NCI-H1092 treated with DMSO at 0.1 percent for 48 hours (cell line): ENCODE results near the gene CTNNA2.

Experiments used
- DNase-seq: peaks from one replicate; lab custom pipeline; 2025; lab: John Stamatoyannopoulos, UW

Gene CTNNA2

DNA sequence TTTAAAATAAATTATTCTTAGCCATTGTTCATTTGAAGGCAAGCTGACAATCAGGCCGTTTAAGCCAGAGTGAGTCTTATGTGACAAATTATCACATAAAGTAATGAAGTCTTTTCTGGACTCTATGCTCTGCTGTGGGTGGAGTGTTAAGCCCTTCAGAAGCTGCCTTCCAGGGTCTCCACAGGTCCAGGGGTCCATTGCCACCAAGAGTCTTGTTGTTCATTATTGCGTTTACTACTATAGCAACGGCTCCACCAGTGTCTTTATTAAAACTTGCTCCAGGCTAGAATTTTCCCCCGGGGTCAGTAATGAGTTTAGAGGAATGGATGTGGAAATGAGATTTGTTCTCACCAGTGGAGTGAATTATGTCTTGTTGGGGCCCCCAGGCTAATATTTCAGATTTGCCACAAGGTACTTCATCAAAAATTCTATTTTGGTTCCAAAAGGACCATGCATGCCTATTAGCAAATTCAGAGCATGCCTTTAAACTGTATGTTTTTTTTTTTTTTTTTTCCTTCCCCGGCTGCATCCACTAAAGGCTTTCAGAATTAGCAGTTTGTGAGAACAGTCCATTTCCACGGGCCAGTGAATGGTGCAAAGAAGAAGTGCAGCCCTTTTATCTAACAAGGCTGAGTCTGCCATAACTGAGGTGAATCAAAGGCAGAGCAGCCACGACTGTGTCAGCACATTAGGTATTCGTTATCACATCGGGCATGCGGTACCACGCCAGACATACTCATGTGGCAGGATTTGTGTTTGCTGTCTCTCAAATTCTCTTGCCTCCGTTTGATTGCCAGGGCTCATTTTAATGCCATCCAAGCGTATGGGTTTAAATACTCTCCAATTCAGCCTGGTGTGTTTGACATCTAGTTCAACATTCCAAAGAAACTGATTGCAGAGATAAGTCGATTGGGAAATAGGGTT is 817.9 kb downstream of the CTNNA2 start:
- no peak for DNase-seq

DNA sequence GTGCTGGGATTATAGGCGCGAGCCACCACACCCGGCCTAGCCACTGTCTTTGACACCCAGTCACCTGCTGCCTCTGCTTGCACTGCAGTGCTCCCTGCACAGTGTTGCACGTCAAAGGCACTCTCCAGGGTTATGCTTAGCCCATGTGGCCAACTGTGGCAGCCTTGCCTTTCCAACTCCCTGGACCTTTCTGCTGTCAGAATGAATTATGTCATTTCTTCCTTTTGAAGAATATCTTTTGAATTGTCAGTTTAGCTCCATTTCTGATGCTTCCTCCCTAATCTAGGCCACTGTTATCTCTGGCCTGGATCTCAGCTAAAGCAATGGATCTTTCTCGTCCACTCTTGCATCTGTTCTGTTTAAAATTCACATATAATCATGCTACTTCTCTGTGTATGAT is 821.0 kb downstream of the CTNNA2 start:
- DNase-seq = no peak

DNA sequence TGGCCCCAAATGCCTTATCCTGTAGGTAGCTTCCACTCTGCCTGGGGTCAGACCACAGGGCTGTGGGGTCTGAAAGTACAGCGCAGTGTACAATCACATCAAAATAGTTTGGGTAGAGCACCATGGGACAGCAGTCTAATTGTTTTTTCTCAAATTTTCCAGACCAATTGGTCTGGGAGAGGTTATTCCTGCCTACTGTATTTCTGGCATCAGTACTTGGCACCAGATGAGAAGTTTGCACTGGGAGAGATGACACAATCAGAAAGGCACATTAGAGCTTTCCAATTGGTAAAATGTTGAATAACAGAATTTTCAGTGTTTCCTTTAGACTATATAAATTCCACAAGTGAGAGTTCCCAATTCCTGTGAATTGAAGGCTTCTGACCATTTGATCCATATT is 822.6 kb downstream of the CTNNA2 start:
- no peak for DNase-seq

DNA sequence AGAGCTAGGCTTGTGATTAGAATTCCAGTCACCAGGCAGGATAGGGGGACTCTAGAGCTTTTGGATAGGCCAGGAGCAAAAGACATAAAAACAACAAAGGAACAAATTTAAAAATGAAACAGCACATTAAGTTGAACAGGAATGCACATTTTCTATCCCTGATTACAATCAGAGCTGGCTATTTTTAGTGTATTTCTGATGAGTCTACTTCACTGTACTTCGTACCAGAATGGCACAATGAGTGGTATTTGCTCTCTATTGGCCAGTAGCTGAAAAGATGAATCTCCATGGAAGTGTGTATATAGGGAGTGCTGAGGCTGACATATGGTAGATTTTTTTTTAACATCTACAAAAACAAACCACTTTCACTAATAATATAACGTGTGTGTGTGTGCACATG is 825.9 kb downstream of the CTNNA2 start:
- DNase-seq = no peak

DNA sequence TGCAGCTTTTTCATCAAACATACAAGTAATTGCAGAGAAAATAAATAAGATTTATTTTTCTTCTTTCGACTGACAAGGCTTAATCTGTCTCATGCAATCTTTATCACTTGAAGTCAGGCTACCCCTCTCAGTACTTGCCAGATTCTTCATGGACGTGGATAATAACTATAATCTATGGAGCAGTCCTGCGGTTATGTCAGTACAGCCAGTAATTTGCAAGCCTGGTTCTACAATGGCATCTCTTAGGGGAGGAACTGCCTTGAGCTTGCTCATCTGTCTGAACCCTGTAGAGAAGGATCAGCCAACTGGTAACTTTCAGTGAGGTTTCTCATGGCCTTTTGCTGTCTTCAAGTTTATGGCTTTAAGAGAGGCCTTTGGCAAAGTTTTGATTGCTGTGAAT is 827.2 kb downstream of the CTNNA2 start:
- DNase-seq = no peak

GRCh38 chr2:80348078-80348477 is 835.2 kb downstream of the CTNNA2 start:
- DNase-seq = no peak

- DNase-seq = no peak
These were observed 836.1 kb downstream of the CTNNA2 start for GRCh38 chr2:80348953-80349352.

DNA sequence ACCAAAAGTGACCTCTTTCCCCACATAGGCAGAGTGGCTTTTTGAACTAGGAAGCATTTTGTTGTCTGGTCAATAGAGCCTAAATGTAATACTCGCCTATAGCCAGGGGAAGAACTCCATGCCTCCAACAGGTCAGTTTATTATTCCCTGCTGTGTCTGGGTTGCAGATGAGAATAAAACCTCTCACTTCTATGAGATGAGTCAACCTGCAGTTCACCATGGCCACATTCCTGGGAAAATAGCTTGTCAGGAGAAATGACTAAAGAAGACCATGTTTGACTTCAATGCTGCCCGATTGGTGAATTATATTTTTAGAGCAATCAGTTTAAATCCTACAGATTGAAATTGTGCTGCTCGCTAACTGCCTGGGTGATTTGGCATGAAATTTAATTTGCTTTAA is 838.4 kb downstream of the CTNNA2 start:
- no peak for DNase-seq

DNA sequence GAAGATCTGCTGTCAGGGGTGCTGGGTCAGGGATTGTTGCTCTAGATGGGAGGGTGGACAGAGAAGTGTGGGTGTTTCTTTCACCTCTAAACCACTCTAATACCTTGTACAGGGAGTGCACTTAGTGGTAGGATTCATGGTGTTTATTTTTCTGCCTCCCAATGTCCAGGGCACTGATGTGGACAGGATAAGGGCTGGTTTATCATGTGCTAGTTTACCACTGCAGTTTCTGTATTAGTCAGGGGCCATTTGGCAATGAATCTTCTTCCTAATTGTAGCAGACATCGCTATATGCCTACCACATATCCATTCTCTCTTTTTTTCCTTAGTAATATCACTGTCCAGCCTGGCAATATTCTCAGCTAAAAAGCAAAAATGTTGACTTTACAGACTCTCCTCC is 842.0 kb downstream of the CTNNA2 start:
- DNase-seq = no peak

GRCh38 chr2:80361904-80362303 is 849.1 kb downstream of the CTNNA2 start:
- DNase-seq = no peak

DNA sequence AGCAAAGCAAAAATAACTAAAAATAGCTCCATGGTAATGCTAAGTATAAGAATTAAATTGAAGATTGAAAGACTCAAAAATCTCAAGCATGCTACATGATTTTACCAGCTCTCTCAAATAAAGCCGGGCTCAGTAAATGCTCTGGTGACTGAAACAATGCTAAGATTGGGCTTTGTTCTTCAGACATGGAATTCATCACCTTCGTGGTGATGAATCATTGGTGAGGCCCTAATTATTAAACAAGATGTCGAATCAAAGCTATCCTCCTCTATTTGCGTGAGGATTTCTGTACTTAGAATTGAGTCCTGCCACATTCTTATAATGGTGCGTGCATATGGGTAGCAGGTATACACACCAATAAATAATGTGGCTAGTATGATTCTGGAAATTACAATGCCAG is 850.5 kb downstream of the CTNNA2 start:
- no peak for DNase-seq

DNA sequence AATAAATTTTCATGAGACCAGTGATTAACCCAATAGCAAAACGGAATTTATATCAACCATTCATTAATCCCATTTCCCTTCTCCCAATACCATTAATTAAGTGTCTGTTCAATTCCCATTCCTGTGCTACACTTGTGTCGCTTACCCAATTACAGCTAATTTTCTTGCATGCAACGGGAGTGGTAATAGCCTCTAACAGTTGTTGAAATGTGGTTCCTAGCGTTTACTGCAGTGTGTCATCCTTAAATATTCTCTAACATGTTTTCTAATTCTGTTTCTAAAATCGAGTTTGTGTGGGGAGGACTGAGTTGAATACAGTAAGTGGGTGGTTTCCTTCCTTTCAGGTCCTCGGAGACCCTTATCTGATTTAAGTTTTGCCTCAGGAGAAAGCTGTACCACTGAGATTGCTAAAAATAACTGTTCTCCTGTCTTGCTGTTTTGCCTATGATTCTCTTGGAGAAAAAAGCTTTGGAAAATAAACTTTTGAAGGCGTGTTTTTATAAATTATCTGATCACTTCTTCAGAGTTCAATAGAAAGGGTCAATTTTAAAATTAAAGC is 851.0 kb downstream of the CTNNA2 start:
- no peak for DNase-seq

DNA sequence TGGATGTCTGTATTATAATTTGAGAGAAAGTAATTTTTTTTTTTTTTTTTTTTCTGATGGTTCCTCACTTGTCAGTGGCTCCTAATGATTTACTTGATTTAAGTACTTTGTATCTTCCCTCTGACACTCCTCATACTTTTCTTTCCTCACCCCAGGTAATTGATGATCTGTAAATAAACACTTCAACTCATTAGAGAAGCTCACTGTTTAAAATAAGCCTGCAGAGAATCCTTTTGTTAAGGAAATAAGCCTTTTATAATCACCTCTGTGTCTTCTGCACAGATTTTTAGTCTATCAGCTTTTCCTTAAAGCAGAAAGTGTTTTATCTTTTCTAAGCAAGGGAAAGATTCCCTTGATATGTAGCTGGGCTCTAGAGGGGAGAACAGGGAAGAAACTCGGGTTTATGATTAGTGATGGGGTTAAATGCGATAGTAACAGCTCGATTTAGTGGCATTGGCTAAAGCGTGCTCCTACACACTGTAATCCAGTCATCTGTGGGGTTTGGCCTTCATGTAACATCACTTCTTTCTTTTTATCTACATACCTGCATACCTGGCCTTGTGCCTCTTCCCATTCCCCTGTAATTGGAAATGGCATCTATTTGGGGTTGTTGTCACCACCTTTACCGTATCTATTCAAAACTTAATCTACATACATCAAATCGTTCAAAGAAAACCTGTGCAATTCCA is 851.8 kb downstream of the CTNNA2 start:
- no peak for DNase-seq

DNA sequence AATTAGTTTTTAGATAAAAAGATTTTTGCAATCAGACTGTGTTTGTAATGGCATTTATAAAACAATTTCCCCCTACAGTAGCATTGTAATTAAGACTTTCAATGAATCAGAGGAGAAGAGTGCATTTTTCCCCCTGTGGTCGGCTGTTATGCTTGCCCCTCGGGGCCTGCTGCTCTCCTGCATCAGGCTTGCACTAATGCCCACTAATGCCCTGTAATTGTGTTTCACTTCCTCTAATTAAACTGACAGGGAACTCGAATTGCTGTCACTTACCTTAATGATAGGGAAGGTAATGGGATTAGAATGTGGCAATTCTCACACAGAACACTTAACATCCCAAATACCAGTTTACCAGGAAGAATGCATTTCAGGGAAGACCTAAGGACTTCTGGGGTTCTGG is 852.9 kb downstream of the CTNNA2 start:
- no peak for DNase-seq

- DNase-seq = no peak
These were observed 857.6 kb downstream of the CTNNA2 start for GRCh38 chr2:80370375-80371009.

GRCh38 chr2:80374105-80374504 is 861.3 kb downstream of the CTNNA2 start:
- DNase-seq = no peak

- DNase-seq = no peak
These were observed 864.2 kb downstream of the CTNNA2 start for GRCh38 chr2:80377071-80377470.

- DNase-seq = no peak
These were observed 867.9 kb downstream of the CTNNA2 start for GRCh38 chr2:80380736-80381135.

GRCh38 chr2:80381666-80382065 is 868.8 kb downstream of the CTNNA2 start:
- DNase-seq = no peak

DNA sequence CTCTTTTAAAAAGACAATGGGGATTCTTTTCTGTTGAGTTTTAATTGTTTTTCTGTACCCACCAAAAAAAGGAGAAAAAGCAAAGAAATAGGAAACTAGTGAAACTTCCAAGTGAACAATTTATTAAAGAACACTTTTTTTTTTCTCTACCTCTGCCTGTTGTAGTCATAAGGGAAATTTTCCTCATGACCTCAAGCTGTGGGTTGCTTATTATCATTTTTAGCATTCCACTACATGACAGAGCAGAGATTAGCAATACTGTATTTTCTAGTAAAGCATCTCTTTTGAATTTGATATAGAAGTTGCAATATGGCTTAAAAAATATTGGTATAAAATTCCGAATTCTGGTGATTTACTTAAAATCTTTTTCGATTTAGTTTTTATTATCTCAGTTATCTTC is 879.6 kb downstream of the CTNNA2 start:
- no peak for DNase-seq

GRCh38 chr2:80393991-80394390 is 881.1 kb downstream of the CTNNA2 start:
- DNase-seq = no peak

- no peak for DNase-seq
These were observed 882.4 kb downstream of the CTNNA2 start for GRCh38 chr2:80395251-80395650.

DNA sequence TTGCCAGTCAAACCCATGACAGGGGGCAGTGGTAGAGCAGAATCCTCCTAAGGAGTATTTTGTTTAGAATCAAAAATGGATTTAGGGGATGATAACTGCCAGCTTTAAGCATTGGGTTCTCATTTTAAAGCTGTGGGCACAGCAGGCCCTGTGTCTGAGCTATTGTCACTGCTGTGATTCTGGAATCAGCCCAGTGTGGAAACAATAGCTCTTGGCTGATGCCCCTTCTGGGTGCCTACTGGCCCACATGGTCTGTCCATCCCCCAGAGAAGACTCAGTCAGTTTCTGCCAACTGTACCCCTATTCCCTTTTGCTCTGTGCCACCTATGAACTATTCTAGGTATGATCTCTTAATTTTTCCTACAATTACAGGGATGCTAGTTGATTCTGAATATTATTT is 883.4 kb downstream of the CTNNA2 start:
- no peak for DNase-seq
